Loucy (cell line): Measurements from ENCODE around the gene TTBK2.

Experiments
- H2AFZ ChIP-seq: fragments of 200-600 bp; sonication (generic); 2 replicates; pipeline ENCODE4 v1.6.0; 2016; ENCODE audit warnings: antibody characterized with exemption, mild to moderate bottlenecking, low read length, moderate library complexity
- H3F3A ChIP-seq: fragments of 200-600 bp; 2 replicates; pipeline ENCODE4 v1.6.0; 2016; ENCODE audit warnings: antibody characterized with exemption, low read depth, mild to moderate bottlenecking
- H3K27me3 ChIP-seq: fragments of 200-600 bp; sonication (generic); 2 replicates; pipeline ENCODE4 v1.6.1; 2014; ENCODE audit warnings: low read length, mild to moderate bottlenecking; ENCODE audit not compliant: insufficient read depth, poor library complexity, severe bottlenecking
- H3K36me3 ChIP-seq: fragments of 200-600 bp; sonication (generic); 2 replicates; pipeline ENCODE4 v1.6.1; 2016; ENCODE audit warnings: low read length; ENCODE audit not compliant: insufficient read depth
- H3K4me1 ChIP-seq: fragments of 200-600 bp; sonication (generic); 2 replicates; pipeline ENCODE4 v1.5.1; 2014; ENCODE audit warnings: low read length, mild to moderate bottlenecking; ENCODE audit not compliant: insufficient read depth, poor library complexity, severe bottlenecking
- H3K4me2 ChIP-seq: fragments of 200-600 bp; sonication (generic); 2 replicates; pipeline ENCODE4 v1.6.0; 2014; ENCODE audit warnings: antibody characterized with exemption, low read length, low read depth, mild to moderate bottlenecking; ENCODE audit not compliant: poor library complexity, severe bottlenecking
- H3K4me3 ChIP-seq: fragments of 200-600 bp; sonication (generic); 2 replicates; pipeline ENCODE4 v1.5.1; 2014; ENCODE audit warnings: low read length, mild to moderate bottlenecking, mixed read lengths; ENCODE audit not compliant: poor library complexity, severe bottlenecking
- H3K79me2 ChIP-seq: fragments of 200-600 bp; sonication (generic); 2 replicates; pipeline ENCODE4 v1.6.1; 2014; ENCODE audit warnings: low read length; ENCODE audit not compliant: insufficient read depth
- H3K9ac ChIP-seq: fragments of 200-600 bp; sonication (generic); 2 replicates; pipeline ENCODE4 v1.6.0; 2014; ENCODE audit warnings: mild to moderate bottlenecking, low read depth, low read length, moderate library complexity; ENCODE audit not compliant: poor library complexity, severe bottlenecking
- H3K9me2 ChIP-seq: fragments of 200-600 bp; sonication (generic); replicated peaks from 2 replicates; pipeline ENCODE4 v1.6.1; 2016; ENCODE audit warnings: low read depth, low read length, mixed read lengths
- H3K9me3 ChIP-seq: fragments of 200-600 bp; sonication (generic); 2 replicates; pipeline ENCODE4 v1.6.1; 2014; ENCODE audit warnings: mild to moderate bottlenecking, antibody characterized with exemption, low read length, low read depth; ENCODE audit not compliant: insufficient read depth
- H4K20me1 ChIP-seq: fragments of 200-600 bp; sonication (generic); 2 replicates; pipeline ENCODE4 v1.6.0; 2014; ENCODE audit warnings: antibody characterized with exemption, low read length, mild to moderate bottlenecking; ENCODE audit not compliant: insufficient read depth, poor library complexity, severe bottlenecking
- EZH2phosphoT487 ChIP-seq: fragments of 200-600 bp; IDR thresholded peaks from 2 replicates; pipeline ENCODE4 v1.6.1; 2018; ENCODE audit warnings: antibody characterized with exemption, mild to moderate bottlenecking, moderate library complexity, borderline replicate concordance
- TF ChIP-seq, protein P1 (sequence below): fragments of 200-600 bp; sonication (generic); conservative IDR thresholded peaks from 2 replicates; pipeline ENCODE4 v1.5.1; 2014; ENCODE audit warnings: mild to moderate bottlenecking, antibody characterized with exemption, low read length

The TTBK2 gene

GRCh38 chr15:42719043-42719442, 201.5 kb downstream of the TTBK2 start:
- TF ChIP-seq EZH2phosphoT487: no peak
- TF ChIP-seq, protein P1, sequence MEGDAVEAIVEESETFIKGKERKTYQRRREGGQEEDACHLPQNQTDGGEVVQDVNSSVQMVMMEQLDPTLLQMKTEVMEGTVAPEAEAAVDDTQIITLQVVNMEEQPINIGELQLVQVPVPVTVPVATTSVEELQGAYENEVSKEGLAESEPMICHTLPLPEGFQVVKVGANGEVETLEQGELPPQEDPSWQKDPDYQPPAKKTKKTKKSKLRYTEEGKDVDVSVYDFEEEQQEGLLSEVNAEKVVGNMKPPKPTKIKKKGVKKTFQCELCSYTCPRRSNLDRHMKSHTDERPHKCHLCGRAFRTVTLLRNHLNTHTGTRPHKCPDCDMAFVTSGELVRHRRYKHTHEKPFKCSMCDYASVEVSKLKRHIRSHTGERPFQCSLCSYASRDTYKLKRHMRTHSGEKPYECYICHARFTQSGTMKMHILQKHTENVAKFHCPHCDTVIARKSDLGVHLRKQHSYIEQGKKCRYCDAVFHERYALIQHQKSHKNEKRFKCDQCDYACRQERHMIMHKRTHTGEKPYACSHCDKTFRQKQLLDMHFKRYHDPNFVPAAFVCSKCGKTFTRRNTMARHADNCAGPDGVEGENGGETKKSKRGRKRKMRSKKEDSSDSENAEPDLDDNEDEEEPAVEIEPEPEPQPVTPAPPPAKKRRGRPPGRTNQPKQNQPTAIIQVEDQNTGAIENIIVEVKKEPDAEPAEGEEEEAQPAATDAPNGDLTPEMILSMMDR: no peak
- H3K36me3 ChIP-seq: peaks cover 74% of the 10 kb centered on the region
- 0 out of 2 replicates have a peak, but pooled peaks cover 4% of the 10 kb centered on the region for H3K79me2 ChIP-seq
- H3K4me1 ChIP-seq: no peaks in the 10 kb centered on the region
- no peaks in the 10 kb centered on the region for H3K27me3 ChIP-seq
- H3F3A ChIP-seq: no peaks in the 10 kb centered on the region
- H3K4me3 ChIP-seq: no peak overlapping the region
- H3K9me2 ChIP-seq: no peaks in the 10 kb centered on the region
- H3K4me2 ChIP-seq: no peak overlapping the region
- H3K9ac ChIP-seq: no peak overlapping the region
- no peaks in the 10 kb centered on the region for H3K9me3 ChIP-seq
- H2AFZ ChIP-seq: no peak overlapping the region
- H4K20me1 ChIP-seq: no peaks in the 10 kb centered on the region

GRCh38 chr15:42716626-42717025, 204.0 kb downstream of the TTBK2 start:
- 0 out of 2 replicates have a peak, but pooled peaks cover 4% of the 10 kb centered on the region for H3K79me2 ChIP-seq
- H3K4me2 ChIP-seq: no peak overlapping the region
- H3K36me3 ChIP-seq: peaks cover 51% of the 10 kb centered on the region
- H3F3A ChIP-seq: no peaks in the 10 kb centered on the region
- H3K9me2 ChIP-seq: no peaks in the 10 kb centered on the region
- H3K9ac ChIP-seq: no peak overlapping the region
- H3K4me3 ChIP-seq: no peak overlapping the region
- H3K4me1 ChIP-seq: no peaks in the 10 kb centered on the region
- TF ChIP-seq EZH2phosphoT487: no peak
- TF ChIP-seq, protein P1: no peak
- H3K9me3 ChIP-seq: no peaks in the 10 kb centered on the region
- no peaks in the 10 kb centered on the region for H4K20me1 ChIP-seq
- no peaks in the 10 kb centered on the region for H3K27me3 ChIP-seq
- H2AFZ ChIP-seq: no peak overlapping the region

DNA sequence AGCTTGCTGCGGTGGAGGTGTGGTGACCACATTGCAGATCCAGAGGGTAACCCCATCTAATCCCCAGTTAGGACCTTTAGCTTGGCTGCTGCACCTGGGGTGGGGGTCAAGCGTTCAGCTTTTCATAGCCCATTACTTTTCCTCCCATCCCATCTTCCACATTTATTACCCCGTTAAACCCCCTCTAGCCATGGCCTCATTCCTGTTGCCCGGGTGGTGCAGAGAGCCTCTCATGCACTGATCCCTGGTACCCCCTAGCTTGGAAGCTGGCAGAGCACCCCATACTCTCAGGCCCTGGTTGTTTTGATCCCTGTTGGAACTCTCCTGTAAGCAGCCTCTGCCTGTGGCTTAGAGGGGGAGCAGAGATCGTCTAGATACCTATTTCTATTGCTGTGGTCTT, 204.5 kb downstream of the TTBK2 start:
- 0 out of 2 replicates have a peak, but pooled peaks cover 4% of the 10 kb centered on the region for H3K79me2 ChIP-seq
- no peak overlapping the region for H3K9ac ChIP-seq
- no peak overlapping the region for H3K4me2 ChIP-seq
- H3K36me3 ChIP-seq: peaks cover 52% of the 10 kb centered on the region
- no peaks in the 10 kb centered on the region for H3K27me3 ChIP-seq
- no peaks in the 10 kb centered on the region for H3F3A ChIP-seq
- no peak overlapping the region for H2AFZ ChIP-seq
- no peaks in the 10 kb centered on the region for H4K20me1 ChIP-seq
- TF ChIP-seq EZH2phosphoT487: no peak
- TF ChIP-seq, protein P1: no peak
- H3K9me3 ChIP-seq: no peaks in the 10 kb centered on the region
- H3K4me3 ChIP-seq: no peak overlapping the region
- no peaks in the 10 kb centered on the region for H3K9me2 ChIP-seq
- no peaks in the 10 kb centered on the region for H3K4me1 ChIP-seq
